ENCODE measurements around the gene GPR146.

DNA sequence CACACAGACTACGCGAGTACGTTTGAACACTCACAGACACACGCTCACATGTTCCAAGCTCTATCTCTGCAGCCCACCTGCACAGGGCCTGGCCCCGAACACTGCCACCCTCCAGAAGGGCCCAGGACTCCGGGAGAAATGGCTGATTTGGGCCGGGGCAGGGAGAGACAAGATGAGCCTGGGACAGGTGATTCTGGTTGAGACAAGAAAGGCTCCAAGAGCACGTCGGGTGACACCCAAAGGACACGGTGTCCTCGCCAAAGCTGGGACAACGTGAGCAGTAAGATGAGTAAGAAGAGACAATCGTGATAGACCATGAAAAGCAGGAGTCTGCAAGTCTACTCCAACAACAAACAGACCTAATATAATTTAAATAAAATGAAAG lies 52.8 kb downstream of the GPR146 start:
- TF ChIP-seq RCOR1 (IDR thresholded peaks at IDR 0.05; ENCODE audit: insufficient replicate concordance, low read length), result no peak
- TF ChIP-seq, protein P1, sequence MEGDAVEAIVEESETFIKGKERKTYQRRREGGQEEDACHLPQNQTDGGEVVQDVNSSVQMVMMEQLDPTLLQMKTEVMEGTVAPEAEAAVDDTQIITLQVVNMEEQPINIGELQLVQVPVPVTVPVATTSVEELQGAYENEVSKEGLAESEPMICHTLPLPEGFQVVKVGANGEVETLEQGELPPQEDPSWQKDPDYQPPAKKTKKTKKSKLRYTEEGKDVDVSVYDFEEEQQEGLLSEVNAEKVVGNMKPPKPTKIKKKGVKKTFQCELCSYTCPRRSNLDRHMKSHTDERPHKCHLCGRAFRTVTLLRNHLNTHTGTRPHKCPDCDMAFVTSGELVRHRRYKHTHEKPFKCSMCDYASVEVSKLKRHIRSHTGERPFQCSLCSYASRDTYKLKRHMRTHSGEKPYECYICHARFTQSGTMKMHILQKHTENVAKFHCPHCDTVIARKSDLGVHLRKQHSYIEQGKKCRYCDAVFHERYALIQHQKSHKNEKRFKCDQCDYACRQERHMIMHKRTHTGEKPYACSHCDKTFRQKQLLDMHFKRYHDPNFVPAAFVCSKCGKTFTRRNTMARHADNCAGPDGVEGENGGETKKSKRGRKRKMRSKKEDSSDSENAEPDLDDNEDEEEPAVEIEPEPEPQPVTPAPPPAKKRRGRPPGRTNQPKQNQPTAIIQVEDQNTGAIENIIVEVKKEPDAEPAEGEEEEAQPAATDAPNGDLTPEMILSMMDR (conservative IDR thresholded peaks at IDR 0.05; ENCODE audit: low read depth, low read length), result no peak
- TF ChIP-seq, protein P2, sequence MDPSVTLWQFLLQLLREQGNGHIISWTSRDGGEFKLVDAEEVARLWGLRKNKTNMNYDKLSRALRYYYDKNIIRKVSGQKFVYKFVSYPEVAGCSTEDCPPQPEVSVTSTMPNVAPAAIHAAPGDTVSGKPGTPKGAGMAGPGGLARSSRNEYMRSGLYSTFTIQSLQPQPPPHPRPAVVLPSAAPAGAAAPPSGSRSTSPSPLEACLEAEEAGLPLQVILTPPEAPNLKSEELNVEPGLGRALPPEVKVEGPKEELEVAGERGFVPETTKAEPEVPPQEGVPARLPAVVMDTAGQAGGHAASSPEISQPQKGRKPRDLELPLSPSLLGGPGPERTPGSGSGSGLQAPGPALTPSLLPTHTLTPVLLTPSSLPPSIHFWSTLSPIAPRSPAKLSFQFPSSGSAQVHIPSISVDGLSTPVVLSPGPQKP (IDR thresholded peaks at IDR 0.05; ENCODE audit: borderline replicate concordance, low read depth, low read length), result no peak
- TF ChIP-seq RFX5 (IDR thresholded peaks at IDR 0.05; ENCODE audit: low read depth, low read length), result no peak
- TF ChIP-seq NFE2L2 (IDR thresholded peaks at IDR 0.05; ENCODE audit: low read depth, low read length), result no peak
- TF ChIP-seq POLR2A (IDR thresholded peaks at IDR 0.05; ENCODE audit: low read depth, low read length), result no peak
- no peak for TF ChIP-seq MXI1 (IDR thresholded peaks at IDR 0.05; ENCODE audit: borderline replicate concordance, low read depth, low read length)
- TF ChIP-seq, protein P3, sequence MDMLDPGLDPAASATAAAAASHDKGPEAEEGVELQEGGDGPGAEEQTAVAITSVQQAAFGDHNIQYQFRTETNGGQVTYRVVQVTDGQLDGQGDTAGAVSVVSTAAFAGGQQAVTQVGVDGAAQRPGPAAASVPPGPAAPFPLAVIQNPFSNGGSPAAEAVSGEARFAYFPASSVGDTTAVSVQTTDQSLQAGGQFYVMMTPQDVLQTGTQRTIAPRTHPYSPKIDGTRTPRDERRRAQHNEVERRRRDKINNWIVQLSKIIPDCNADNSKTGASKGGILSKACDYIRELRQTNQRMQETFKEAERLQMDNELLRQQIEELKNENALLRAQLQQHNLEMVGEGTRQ (IDR thresholded peaks at IDR 0.05; ENCODE audit: low read depth, low read length), result no peak
- TF ChIP-seq FOS (IDR thresholded peaks at IDR 0.05; ENCODE audit: low read depth, low read length), result no peak
- TF ChIP-seq MAZ (IDR thresholded peaks at IDR 0.05; ENCODE audit: borderline replicate concordance, low read depth, low read length), result no peak
- no peak for TF ChIP-seq BHLHE40 (IDR thresholded peaks at IDR 0.05; ENCODE audit: low read depth, low read length)
- no peak for TF ChIP-seq SMC3 (IDR thresholded peaks at IDR 0.05; ENCODE audit: low read depth, low read length)
- TF ChIP-seq RAD21 (IDR thresholded peaks at IDR 0.05; ENCODE audit: low read length), result no peak
- no peak for TF ChIP-seq MAFK (IDR thresholded peaks at IDR 0.05; ENCODE audit: low read depth, low read length)
